NCI-H1436 (cell line): ENCODE measurements around the gene GTF2I.
"Not testable (repeated sequence)": the region's sequence is repeated elsewhere in the genome, so short reads cannot be mapped to it uniquely, and the experiment has no call there.

ENCODE experiments used
- DNase-seq: peaks from one replicate; lab custom pipeline; 2025; lab: John Stamatoyannopoulos, UW

GTF2I gene

DNA sequence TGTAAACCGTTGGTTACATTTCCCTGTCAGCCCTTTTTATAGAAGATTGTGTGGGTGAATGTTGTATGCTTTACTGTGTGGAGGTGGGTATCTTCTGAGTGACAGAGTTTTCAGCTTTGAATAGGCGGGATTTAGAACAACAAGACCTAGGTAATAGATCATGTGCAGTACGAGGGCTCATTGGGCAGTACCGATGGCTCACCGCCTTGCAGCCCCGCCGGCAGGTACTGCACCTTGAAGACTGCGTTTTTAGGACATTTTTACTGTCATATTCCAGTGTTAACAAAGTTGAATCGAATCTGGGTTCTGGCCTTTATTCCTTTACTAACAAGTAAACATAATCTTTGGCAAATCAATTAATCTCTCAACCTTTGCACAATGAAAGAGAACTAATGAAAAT is 60.4 kb downstream of the GTF2I start:
- no peak for DNase-seq

DNA sequence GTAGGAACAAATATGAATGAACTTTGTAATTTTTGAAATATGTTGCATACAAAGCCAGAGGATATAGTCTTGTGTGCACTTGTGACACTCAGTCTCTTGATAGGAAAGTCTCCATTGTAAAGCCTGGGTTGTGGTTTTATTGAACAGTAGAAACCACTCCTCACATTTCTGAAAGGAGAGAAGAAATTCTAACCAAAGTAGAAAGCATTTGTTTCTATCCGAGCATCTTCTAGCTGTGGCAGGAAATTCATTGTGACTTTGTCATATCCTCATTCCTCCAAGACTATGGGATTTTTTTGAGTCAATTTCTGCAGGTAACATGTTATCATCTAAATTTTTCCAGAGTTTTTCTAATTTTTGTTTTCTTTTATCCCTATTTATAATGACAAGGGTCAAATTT is 60.8 kb downstream of the GTF2I start:
- DNase-seq = no peak

DNA sequence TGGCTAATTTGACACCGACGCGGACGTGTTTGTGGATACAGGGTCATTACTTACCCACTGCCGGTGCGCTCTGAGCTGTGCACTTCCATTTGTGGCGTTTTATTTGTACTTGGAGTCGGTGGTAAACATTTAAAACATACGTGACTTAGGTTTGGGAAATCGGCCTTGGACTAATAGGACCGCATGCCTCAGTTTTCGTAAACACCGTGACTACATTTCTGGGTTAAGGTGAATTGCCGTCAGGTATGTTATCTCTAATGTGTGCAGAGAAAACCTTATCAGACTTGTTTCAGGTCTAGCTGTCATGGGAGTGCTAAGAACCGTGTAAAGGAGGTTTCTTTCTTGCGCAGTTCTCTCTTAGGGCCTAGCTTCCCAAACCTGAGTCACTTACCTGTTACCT is 64.6 kb downstream of the GTF2I start:
- peak; percentile 22 for DNase-seq

DNA sequence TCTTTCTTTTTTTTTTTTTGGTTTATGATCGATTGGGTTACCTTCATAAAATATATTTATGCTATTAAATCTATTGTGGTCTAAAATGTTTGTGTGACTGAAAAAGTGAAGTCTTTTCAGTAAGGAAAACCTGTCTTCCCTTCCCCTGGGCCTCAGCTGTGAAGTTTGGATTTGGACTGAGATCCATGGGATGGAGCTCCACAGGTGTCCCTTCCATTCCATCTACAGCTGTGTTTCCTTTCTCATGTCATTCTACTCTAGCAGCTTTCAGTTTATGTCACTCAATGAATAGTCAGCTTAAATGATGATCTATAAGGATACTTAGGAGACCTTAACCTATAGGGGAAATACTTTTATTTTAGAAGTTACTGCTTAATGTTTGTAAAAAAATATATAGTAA is 68.3 kb downstream of the GTF2I start:
- DNase-seq = no peak

DNA sequence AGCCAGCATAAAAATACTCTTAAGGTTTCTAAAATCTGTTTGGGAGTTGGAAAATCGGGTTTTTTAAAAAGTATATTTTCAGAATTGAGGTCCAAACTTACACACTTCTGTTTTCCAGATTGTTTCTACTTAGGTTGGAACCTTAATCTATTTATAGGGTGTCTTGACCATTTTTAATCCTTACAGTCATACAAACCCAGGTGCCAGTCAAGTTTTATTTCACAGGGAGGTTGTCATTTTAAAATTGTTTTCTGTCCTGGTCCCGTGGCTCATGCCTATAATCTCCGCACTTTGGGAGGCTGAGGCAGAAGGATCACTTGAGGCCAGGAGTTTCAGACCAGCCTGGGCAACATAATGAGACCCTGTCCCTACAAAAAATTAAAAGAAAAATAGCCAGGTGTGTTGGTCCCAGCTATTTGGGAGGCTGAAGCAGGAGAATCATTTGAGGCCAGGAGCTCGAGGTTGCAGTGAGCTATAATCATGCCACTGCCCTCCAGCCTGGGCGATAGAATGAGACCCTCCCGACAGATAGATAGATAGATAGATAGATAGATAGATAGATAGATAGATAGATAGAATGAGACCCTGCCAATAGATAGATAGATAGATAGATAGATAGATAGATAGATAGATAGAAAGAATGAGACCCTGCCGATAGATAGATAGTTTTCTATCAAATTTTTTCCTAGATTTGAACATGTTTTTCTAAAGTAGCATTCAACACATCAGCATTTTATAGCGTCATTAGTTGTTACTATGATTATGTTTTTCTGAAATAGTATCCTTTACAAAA is 69.0 kb downstream of the GTF2I start:
- DNase-seq = no peak

DNA sequence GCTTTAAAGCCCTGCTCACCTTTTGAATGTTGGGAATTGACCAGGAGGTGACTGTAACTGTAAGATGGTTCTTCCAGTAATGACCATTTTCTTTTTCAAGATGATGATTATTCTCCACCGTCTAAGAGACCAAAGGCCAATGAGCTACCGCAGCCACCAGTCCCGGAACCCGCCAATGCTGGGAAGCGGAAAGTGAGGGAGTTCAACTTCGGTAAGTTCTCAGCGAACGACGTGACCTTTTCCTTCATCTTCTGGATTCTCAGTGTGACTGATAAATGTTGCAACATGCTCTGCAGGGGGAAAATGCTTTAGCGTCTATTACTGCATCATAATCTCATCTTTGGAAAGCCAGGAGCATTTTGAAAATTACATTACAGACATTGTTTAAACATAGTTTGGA is 71.2 kb downstream of the GTF2I start:
- not testable (repeated sequence) for DNase-seq

DNA sequence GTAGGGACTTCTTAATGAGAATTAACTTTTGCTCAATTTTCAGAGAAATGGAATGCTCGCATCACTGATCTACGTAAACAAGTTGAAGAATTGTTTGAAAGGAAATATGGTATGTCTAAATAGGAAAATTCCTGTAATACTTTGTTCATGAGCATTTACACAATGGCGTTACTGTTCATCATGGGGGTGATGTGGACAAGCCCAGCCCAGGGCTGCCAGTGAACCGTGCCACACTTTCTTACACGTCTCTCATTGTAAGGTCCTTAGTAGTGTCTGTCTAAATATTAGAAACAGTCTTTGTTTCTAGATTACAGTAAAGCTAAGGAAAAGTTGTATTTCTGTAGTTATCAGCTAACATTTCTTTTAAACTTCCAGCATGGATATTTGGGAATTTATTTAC is 72.7 kb downstream of the GTF2I start:
- not testable (repeated sequence) for DNase-seq

DNA sequence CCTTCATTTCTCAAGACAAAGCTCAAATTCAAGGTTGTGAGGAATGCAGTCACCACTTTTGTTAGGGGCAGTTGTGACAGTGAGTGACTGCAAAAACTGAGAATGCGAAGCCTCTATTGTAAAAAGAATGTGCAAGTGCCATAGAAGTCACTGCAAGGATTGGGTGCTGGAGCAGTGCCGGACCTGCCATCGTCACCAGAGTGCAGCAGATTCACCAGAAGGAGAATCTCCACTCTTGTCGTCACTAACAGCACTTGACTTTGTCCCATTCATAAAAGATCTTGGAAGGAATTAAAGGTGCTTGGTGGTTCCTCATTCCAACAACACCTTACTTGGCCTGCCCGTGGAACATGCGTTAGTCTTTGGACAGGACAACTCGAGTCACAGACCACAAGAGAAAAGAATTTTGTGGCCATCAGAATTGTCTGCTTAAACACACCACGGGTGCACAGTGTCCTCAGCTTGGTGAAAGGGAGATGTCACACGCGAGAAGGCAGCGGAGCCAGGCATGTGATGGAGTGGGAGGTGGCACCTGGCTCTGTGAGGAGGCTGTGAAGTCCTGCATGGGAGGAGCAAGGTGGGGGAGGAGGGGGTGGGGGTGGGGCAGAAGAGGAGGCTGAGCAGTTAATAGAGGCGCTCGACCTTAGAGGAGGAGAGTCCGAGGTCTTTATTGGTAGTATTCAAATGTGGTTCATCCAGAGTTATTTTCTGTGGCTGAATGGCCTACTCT is 82.6 kb downstream of the GTF2I start:
- DNase-seq = not testable (repeated sequence)

DNA sequence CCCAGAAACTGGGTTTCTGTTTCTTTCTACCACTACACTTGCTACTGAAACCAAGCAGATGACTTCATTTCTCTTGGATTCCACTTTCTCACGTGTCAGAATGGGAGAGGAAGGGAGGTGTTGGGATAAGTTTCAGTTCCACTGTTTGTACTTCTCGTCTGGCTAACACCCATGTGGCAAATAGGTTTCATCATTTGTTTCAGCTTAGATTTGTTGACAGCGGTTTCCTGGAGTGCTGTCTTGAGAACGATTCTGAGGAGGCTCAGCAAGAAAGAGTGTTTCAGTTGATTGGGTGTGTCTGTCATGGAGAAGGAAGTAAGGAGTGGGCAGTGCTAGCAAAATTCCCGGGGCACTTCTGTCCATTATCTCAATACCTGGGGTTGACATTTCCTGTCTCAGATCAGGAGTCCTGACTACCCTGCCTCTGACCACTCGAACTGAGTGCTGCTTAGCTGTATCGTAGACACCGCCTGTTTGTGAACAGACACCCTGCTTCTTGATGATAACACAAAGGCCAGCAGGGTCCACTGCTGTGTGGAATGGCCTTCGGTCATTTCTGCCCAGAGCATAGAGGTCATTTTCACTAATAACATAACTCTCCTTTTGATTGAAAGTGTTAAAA is 86.5 kb downstream of the GTF2I start:
- DNase-seq = not testable (repeated sequence)

DNA sequence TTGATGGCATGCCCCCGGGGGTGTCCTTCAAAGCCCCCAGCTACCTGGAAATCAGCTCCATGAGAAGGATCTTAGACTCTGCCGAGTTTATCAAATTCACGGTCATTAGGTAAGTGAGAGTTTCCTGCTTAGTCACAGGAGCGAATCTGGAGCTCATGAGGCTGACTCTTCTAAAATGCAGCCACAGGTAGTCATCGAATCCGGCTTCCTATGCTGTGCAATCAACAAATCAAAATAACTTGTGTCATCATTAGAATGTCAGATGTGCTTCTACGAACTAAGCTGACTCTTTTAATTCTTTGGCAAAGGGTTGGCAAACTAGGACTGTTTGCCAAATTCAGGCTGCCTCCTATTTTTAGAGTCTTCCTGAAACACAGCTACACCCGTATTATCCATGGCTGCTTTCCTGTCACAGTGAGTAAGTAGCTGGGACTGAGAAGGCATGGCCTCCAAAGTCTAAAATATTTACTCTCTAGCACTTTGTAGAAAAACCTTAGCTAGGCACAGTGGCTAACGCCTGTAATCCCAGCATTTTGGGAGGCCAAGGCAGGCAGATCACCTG is 96.5 kb downstream of the GTF2I start:
- DNase-seq = not testable (repeated sequence)

DNA sequence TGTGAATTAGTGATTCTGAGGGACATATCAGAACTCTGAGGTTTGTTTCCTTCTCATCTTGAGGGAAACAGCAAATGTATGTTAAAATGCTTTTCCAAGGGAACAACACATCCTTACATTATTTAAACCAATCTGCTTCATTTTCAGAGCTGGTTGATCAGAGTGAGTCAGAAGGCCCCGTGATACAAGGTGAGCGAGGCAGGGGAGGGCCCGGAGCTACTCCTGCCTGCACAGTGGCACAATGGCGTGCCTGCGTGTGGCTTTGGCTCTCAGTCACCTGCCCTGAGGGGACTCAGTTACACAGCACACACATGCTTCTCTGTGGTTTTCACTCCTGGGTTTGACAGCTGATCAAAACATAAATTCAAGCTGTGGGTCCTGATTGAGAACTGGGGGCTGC is 99.2 kb downstream of the GTF2I start:
- DNase-seq = not testable (repeated sequence)

DNA sequence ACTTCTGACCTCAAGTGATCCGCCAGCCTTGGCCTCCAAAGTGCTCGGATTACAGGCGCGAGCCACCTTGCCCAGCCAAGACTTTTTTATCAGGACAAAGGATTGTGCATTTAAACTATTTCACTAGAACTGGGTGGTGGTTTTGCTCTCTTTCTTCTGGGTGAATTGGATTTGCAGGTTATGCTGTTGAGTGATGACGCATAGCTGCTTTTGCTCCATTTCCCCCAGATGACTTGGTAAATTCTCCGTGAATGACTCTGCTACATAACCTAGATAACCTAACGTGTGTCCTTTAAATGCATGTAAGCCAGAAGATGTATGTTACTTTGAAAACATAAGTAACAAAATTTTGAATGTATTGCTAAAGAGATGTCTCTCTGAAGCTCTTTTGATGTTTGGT is 100.8 kb downstream of the GTF2I start:
- DNase-seq = not testable (repeated sequence)

DNA sequence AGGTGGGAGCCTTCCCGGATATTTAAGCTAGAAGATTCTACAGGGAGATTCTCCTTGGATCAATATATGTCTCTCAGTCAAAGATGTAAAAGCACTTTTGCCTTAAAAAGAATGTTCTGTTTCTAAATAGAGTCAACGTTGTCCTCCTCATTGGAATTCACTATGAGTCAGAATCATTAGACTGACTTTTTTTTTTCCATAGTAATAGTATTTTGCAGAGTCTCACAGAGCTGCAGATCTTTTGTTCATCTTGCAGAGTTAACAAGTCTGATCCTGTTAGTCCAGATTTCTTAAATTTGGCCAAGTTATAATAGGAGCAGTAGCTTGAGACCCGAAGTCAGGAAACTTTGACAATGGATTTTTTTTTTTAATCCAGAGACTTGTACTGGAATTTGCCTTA is 101.5 kb downstream of the GTF2I start:
- not testable (repeated sequence) for DNase-seq

DNA sequence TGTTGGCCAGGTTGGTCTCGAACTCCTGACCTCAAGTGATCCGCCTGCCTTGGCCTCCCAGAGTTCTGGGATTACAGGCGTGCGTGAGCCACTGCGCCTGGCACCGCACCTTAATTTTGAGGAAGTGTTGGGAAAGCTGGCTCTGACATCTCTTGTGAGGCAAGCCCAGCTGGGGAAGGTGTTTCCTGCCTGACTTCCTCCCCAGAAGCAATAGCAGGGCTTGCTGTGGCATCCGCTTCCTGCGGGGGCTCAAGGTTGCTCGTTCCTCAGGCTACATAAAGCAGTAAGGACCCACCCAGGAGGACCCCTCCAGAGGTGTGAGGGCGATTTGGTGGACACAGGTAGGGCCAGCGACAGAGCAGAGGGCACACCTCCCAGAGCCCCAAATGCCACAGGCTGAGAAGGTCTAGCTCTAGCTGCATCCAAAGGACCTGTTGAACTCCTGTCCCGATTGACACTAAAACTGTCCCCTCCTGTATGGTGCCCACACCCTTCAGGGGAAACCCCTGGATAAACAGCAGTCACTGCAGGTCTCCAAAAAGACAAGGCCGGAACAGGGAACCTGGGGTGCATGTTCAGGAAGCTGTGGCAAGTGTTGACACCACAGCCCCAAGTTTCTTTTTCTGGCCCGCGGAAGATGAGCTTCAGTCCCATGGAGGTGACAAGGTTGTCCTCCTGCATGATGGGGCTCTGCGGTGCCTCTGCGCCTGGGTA is 107.8 kb downstream of the GTF2I start:
- not testable (repeated sequence) for DNase-seq

DNA sequence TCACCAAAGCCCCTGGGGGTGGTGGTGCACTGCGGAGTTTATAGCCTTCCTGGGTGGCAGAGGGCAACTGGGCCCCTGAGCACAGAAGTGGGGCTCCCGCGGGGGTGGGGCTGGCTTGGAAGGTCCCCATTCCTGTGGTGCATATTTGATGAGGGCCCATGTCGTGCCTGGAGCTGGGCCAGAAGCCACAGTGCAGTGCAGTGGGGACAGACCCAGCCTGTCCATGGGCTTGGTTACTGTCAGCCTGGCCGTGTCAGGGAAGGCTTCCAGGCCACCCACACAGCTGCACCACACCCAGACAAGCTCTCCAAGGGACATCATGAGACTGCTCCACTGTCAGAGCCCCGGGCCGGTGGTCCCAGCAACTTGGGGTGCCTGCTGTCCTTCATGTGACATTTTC is 109.0 kb downstream of the GTF2I start:
- not testable (repeated sequence) for DNase-seq

DNA sequence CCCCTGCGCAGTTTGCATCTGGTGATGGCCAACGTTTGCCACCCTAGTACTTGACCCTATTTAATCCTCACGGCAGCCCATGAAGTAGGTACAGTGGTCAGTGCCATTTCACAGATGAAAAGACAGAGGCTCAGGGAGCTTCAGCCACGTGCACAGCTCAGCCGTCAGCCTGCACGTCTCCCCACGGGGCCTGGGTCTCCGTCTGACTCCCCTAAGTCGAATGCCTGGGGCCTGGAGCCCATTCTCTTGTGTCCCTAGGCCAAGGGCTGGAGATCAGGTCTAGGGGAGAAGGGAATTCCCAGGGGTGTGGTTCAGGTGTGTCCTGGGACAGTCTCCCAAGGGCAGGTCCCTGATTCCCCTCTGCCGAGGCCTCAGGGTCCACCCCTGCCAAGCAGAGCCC is 109.5 kb downstream of the GTF2I start:
- DNase-seq = not testable (repeated sequence)

DNA sequence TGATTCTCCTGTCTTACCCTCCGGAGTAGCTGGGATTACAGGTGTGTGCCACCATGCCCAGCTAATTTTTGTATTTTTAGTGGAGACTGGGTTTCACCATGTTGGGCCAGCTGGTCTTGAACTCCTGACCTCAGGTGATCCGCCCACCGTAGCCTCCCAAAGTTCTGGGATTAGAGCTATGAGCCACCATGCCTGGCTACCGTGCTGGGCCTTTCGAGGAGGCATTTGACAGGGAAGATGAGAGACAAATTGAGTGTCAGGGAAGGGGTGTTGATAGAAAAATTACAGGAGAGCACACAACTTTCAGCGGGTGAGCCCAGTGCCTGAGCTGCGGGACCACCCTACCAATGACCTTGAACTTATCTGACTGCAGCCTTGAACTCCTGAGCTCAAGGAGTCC is 112.5 kb downstream of the GTF2I start:
- DNase-seq = not testable (repeated sequence)

DNA sequence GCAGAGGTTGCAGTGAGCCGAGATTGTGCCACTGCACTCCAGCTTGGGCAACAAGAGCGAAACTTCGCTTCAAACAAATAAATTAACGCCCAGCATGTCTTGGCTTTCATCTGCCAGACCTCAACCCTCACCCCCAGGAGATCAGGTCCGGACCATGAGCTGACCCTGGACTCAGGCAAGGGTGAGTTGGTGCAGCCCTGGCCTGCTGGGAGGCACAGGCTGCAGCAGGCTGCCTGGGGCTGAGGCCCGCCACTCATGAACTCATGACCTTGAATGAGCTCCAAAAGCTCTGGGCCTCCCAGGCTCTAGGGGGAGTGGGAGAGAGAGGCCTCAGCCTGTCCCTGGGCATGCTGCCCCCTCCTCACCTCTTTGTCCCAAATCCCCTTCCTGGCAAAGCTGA is 114.6 kb downstream of the GTF2I start:
- not testable (repeated sequence) for DNase-seq

DNA sequence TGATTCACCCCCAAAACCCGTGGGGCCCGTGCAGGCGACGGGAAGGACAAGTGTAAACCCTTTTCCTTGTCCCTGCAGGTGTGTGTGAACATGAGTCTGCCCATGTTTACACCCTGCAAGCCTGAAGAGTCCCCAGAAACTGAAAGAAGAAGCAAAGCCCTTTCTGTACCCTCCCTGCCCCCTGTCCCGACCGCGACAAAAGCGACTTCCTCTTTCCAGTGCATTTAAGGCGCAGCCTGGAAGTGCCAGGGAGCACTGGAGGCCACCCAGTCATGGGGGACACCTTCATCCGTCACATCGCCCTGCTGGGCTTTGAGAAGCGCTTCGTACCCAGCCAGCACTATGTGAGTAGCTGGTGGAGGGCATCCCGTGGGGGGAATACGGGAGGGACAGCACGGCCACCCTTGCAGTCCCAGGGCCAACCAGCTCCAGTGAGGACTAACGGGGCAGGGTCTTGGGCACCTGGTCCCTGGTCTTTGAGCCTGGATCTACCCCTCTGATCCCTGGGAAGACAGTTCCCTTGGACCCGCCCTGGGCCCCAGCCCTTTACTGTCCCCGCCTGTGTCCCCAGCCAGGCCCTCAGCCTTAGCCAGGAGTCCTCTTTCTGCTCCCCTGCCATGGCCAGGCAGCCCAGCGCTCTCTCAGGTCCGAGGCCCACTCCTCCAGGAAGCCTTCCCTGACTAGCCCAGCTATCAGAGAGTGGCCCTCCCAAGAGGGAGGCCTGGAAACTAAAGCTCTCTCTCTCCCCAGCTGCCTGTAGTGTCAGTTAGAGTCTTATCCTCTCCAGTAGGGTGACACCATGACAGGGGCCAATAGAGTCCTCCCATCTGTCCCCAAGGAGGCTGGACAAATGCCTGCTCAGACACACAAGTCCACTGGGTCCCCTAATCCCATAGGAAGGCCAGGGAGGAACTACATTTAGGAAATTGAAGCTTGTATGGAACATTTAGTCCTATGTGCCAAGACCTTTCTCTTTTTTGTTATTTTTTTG is 116.5 kb downstream of the GTF2I start, which contains the start of gene NCF1:
Gene NCF1 (plus strand): TSS at position 252 of the 991 bp plus-strand sequence. CDS start 21 bp downstream, at position 273.
- DNase-seq = not testable (repeated sequence)

DNA sequence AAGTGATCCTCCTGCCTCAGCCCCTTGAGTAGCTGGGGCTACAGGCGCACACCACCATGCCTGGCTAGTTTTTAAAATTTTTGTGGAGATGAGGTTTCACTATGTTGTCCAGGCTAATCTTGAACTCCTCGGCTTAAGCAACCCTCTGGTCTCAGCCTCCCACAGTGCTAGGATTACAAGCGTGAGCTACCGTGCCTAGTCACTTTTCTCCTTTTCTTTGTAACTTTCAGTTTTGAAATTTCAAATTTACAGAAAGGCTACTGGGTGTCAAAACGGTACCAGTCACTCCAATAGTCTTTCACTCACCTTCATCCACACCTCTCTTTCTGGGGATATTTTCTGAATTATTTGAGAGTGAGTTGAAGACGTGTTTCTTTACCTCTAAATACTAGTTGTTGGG is 117.6 kb downstream of the GTF2I start:
- not testable (repeated sequence) for DNase-seq
